Activated naive CD8-positive, alpha-beta T cell treated with anti-CD3 and anti-CD28 coated beads, Interleukin-2, amount 10 ng/mL, durations not matched to agents 7 days and 5 days (primary cell): ENCODE data around the gene IL11RA. TPM values are rescaled to one million over a fixed set of nuclear protein-coding genes. Genes with fewer than 3 reads are reported as not detected.

Experiments used
- ATAC-seq: fragments of 150-1000 bp; cut with Tn5 transposase; one replicate; pipeline ENCODE4 v1.10.0; 2021; ENCODE audit warnings: low read depth, moderate library complexity
- POLR2A ChIA-PET: fragments of 350-600 bp; sonication (Branson Sonifier 250); formaldehyde crosslinking; loops from one replicate; lab custom pipeline; 2021; ENCODE audit warnings: antibody characterized with exemption; lab: Charles Lee
- DNase-seq: peaks from one replicate; pipeline ENCODE4 v3.0.0; 2021
- H3K27ac Mint-ChIP-seq: one replicate; pipeline ENCODE4 v1.8.0; 2022; ENCODE audit warnings: mild to moderate bottlenecking, mixed read lengths
- H3K27me3 Mint-ChIP-seq: one replicate; pipeline ENCODE4 v1.8.0; 2022; ENCODE audit warnings: mild to moderate bottlenecking, moderate library complexity, mixed read lengths
- H3K36me3 Mint-ChIP-seq: one replicate; pipeline ENCODE4 v1.8.0; 2021; ENCODE audit warnings: mild to moderate bottlenecking, mixed read lengths
- H3K4me1 Mint-ChIP-seq: one replicate; pipeline ENCODE4 v1.8.0; 2021; ENCODE audit warnings: mixed read lengths
- H3K4me3 Mint-ChIP-seq: one replicate; pipeline ENCODE4 v1.8.0; 2022; ENCODE audit warnings: mild to moderate bottlenecking, moderate library complexity, mixed read lengths
- H3K9me3 Mint-ChIP-seq: one replicate; pipeline ENCODE4 v1.8.0; 2021; ENCODE audit warnings: mixed read lengths
- total RNA-seq, 2 experiments: library from RNA; stranded (reverse); gene quantifications; one replicate each; pipeline ENCODE4 v1.2.3, GENCODE V29; 2021

Gene IL11RA
- total RNA-seq, 2 experiments from 2014 or later, result 77.0 to 79.1 TPM

DNA sequence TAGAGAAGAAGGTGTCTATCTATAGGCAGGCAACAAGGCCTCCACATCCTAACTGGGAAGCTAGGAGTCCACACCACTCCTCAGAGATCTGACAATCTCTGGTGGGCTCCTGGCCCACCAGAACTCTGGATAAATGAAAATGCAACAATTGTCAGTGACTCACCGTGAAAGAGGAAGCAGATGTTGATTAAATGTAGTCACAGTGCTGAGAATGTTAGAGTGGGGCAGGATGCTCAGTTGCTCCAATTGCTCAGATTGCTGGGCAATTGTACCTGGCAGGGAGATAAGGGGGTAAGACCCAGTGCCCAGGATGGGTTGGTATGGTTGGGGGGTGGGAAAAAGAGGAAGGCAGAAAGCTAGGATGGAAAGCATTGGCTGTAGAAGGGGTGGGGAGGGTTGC lies 34.7 kb downstream of the IL11RA start:
- ATAC-seq (no peak), DNase-seq (no peak)
- Mint-ChIP-seq H3K27ac (no peak overlapping the region), H3K27me3 (no peaks in the 10 kb centered on the region), H3K9me3 (no peaks in the 10 kb centered on the region), H3K4me3 (no peak overlapping the region), H3K36me3 (no peaks in the 10 kb centered on the region), H3K4me1 (no peaks in the 10 kb centered on the region)
- POLR2A ChIA-PET, result no interaction called here

DNA sequence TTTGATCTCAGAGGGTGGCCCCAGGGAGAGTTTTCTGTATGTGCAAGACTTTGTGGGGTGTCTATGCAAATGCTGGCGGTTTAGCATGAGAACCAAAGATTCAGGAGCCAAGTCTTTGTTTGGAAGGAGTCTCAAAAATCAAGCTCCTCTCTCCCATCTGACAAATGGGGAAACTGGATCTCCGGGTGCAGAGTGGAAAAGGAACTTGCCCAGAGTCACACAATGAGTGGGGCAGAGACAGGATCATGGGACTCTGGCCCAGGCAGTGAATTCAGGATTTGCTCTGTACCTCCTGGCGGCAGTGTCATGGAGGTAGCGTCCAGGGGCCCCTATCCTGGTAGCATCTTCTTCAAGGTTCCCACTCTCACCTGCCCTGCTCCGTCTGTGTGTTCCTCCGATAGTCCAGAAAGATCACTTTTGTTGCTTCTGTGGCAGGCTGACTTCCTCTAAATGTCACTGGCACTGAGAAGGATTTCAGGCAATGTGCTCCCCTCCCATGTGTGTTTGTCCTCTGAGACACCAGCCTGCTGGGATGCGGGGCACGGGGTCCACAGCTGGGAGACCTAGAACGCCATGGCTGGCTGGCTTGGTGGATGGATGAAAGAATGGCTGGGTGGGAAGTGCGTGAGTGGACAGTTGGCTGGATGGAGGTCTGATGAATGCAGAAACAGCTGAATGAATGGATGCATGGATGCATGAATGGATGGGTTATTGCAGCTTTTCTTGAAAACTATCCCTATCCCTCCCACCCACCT lies 35.5 kb downstream of the IL11RA start:
- Mint-ChIP-seq H3K27me3 (no peaks in the 10 kb centered on the region), H3K4me1 (no peaks in the 10 kb centered on the region), H3K9me3 (no peaks in the 10 kb centered on the region), H3K4me3 (no peak overlapping the region), H3K27ac (no peak overlapping the region), H3K36me3 (no peaks in the 10 kb centered on the region)
- POLR2A ChIA-PET, result no interaction called here
- ATAC-seq (no peak), DNase-seq (no peak)

GRCh38 chr9:34688329-34689115 lies 36.5 kb downstream of the IL11RA start:
- no peaks in the 10 kb centered on the region for H3K4me1 Mint-ChIP-seq
- no peak for ATAC-seq

DNA sequence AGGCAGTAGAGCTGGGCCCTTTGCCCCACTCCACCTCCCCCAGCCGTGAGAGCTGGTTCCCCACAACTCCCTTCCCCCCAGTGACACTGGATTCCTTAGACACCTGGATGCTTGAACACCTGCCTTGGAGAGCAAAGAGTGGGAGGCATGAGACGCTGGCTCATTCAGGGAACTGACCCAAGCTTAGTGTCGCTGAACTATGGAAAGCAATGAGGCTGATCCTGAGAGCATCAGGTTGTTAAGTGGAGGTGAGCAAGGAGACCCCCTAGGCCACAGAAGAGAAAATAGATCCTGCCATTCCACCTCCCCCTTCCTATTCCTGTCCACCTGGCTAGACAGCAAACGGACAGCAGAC lies 37.1 kb downstream of the IL11RA start:
- Mint-ChIP-seq H3K9me3 (no peaks in the 10 kb centered on the region), H3K36me3 (no peaks in the 10 kb centered on the region), H3K27ac (no peak overlapping the region), H3K4me1 (no peaks in the 10 kb centered on the region), H3K27me3 (no peaks in the 10 kb centered on the region), H3K4me3 (no peak overlapping the region)
- no peak for ATAC-seq
- DNase-seq, result no peak
- POLR2A ChIA-PET, result no interaction called here

More at GRCh38 chr9:34688329-34689115, 36.5 kb downstream of the IL11RA start:
- no peak overlapping the region for H3K4me3 Mint-ChIP-seq
- no peaks in the 10 kb centered on the region for H3K36me3 Mint-ChIP-seq
- no peak for DNase-seq
- POLR2A ChIA-PET, result no interaction called here
- no peaks in the 10 kb centered on the region for H3K27me3 Mint-ChIP-seq
- no peak overlapping the region for H3K27ac Mint-ChIP-seq
- no peaks in the 10 kb centered on the region for H3K9me3 Mint-ChIP-seq

DNA sequence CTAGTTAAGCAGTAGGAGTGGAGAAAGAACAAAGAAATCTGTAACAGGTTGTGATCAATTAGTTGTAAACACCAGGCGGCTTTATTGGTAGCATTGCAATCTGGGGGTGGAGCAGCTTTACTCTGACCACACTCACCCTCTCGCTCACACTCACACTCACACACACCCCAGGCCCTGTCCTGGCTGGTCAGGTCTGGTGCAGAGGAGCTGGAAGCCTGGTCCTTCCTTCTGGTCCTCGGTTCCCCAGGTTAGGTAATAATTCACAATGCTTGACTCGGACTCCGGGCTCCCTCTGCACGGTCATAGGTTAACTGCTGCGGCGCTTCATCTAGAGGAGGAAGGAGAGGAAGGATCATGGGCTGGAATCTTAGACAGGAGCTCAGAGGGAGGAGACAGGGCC lies 37.5 kb downstream of the IL11RA start:
- no peaks in the 10 kb centered on the region for H3K27me3 Mint-ChIP-seq
- H3K36me3 Mint-ChIP-seq, result no peaks in the 10 kb centered on the region
- no peaks in the 10 kb centered on the region for H3K4me1 Mint-ChIP-seq
- H3K27ac Mint-ChIP-seq, result no peak overlapping the region
- DNase-seq, result no peak
- no peak overlapping the region for H3K4me3 Mint-ChIP-seq
- no peaks in the 10 kb centered on the region for H3K9me3 Mint-ChIP-seq
- POLR2A ChIA-PET, result interaction anchor here (0.5 kb wide), 1 partner anchor 1247 kb away, joined by 3 read pairs; no protein-coding TSS in a partner anchor
- ATAC-seq, result no peak

- H3K4me3 Mint-ChIP-seq, result no peak within 1 kb of the TSS
- no peak within 1 kb of the TSS for H3K27ac Mint-ChIP-seq
- DNase-seq (no peak), ATAC-seq (no peak)
- H3K36me3 Mint-ChIP-seq, result no peaks in the 10 kb centered on the region
- no peaks in the 10 kb centered on the region for H3K9me3 Mint-ChIP-seq
- POLR2A ChIA-PET, result no interaction called here
- H3K27me3 Mint-ChIP-seq, result no peaks in the 10 kb centered on the region
- no peaks in the 10 kb centered on the region for H3K4me1 Mint-ChIP-seq
Observed at GRCh38 chr9:34690983-34691935, 39.3 kb downstream of the IL11RA start, which contains the start of gene CCL19. TSS of gene CCL19 (minus strand) at chr9:34691276. CDS start at chr9:34691139, 137 bp downstream.

- no peak for ATAC-seq
- POLR2A ChIA-PET, result no interaction called here
- H3K4me1 Mint-ChIP-seq, result no peaks in the 10 kb centered on the region
- H3K36me3 Mint-ChIP-seq, result no peaks in the 10 kb centered on the region
- H3K27me3 Mint-ChIP-seq, result no peaks in the 10 kb centered on the region
- no peak overlapping the region for H3K4me3 Mint-ChIP-seq
- no peaks in the 10 kb centered on the region for H3K9me3 Mint-ChIP-seq
- no peak overlapping the region for H3K27ac Mint-ChIP-seq
- no peak for DNase-seq
Observed at GRCh38 chr9:34691936-34692315, 39.9 kb downstream of the IL11RA start.

- no peaks in the 10 kb centered on the region for H3K27me3 Mint-ChIP-seq
- no peaks in the 10 kb centered on the region for H3K9me3 Mint-ChIP-seq
- H3K36me3 Mint-ChIP-seq, result no peaks in the 10 kb centered on the region
- no peaks in the 10 kb centered on the region for H3K4me1 Mint-ChIP-seq
- ATAC-seq, result no peak
- H3K27ac Mint-ChIP-seq, result no peak overlapping the region
- no peak overlapping the region for H3K4me3 Mint-ChIP-seq
- no peak for DNase-seq
- POLR2A ChIA-PET, result no interaction called here
Observed at GRCh38 chr9:34693560-34693959, 41.6 kb downstream of the IL11RA start.

DNA sequence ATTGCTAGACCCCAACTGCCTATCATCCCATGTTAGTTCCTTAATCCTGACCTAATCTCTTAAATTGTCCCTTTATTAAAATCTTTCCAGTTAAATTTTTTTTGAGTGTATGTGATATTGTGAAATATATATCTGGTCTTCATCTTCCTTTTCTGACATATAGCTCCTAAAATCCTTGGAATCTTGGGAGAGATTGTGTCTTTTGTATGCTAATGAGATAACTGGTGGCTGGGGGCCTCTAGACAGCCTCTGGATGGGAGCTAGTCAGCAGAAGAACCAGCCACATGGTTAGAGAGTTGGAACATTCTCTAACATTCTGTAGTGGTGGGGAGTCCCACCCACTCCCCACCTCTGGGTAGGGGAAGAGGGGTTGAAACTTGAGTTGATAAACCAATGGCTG lies 42.8 kb downstream of the IL11RA start:
- DNase-seq (no peak), ATAC-seq (no peak)
- no peaks in the 10 kb centered on the region for H3K9me3 Mint-ChIP-seq
- POLR2A ChIA-PET, result no interaction called here
- H3K4me1 Mint-ChIP-seq, result no peaks in the 10 kb centered on the region
- no peak overlapping the region for H3K27ac Mint-ChIP-seq
- H3K4me3 Mint-ChIP-seq, result no peak overlapping the region
- H3K27me3 Mint-ChIP-seq, result peaks cover 4% of the 10 kb centered on the region
- H3K36me3 Mint-ChIP-seq, result no peaks in the 10 kb centered on the region

DNA sequence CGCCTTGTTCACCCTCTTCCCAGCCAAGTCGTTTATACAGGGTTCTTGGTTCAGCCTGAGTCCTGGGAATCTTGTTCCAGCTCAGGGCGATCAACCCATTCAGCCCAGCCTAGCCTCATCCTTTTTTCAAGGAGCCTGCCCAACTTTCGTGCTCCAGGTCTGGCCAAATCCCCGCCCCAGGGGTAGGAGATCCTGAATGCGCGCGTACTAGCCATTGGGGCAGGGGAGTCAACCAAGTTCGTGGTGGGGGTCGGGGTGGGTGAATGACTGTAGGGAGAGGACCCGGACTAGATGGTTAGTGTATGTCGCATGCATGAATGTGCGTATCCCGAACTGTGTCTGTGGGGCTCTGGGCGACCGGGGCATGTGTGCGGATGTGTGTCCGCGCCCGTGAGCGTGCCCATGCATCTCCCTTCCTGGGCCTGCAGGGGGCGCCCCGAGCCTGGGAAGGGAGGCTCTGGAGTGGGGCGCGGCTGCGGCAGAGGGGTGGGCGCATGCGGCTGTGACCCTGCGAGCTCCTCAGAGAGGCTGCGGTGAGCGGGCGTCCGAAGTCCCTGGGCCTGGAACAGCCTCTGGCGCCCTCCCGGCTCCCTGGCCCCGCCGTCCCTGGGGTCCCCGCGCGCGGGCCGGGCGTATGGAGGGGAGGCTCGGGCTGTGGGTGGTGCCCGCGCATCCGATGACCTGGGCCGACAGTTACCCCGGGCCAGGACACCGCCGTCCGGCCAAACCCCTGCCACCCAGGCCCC lies 49.2 kb downstream of the IL11RA start:
- ATAC-seq, result peak; percentile 91
- no peaks in the 10 kb centered on the region for H3K9me3 Mint-ChIP-seq
- H3K27ac Mint-ChIP-seq, result no peak overlapping the region
- H3K4me1 Mint-ChIP-seq, result peaks cover 8% of the 10 kb centered on the region
- H3K36me3 Mint-ChIP-seq, result no peaks in the 10 kb centered on the region
- POLR2A ChIA-PET, result interaction anchor here (0.7 kb wide), 1 partner anchor 32 kb away, joined by 4 read pairs; no protein-coding TSS in a partner anchor
- DNase-seq, result peak; percentile 90
- peaks cover 19% of the 10 kb centered on the region for H3K27me3 Mint-ChIP-seq
- peak overlapping the region; percentile 27 for H3K4me3 Mint-ChIP-seq

DNA sequence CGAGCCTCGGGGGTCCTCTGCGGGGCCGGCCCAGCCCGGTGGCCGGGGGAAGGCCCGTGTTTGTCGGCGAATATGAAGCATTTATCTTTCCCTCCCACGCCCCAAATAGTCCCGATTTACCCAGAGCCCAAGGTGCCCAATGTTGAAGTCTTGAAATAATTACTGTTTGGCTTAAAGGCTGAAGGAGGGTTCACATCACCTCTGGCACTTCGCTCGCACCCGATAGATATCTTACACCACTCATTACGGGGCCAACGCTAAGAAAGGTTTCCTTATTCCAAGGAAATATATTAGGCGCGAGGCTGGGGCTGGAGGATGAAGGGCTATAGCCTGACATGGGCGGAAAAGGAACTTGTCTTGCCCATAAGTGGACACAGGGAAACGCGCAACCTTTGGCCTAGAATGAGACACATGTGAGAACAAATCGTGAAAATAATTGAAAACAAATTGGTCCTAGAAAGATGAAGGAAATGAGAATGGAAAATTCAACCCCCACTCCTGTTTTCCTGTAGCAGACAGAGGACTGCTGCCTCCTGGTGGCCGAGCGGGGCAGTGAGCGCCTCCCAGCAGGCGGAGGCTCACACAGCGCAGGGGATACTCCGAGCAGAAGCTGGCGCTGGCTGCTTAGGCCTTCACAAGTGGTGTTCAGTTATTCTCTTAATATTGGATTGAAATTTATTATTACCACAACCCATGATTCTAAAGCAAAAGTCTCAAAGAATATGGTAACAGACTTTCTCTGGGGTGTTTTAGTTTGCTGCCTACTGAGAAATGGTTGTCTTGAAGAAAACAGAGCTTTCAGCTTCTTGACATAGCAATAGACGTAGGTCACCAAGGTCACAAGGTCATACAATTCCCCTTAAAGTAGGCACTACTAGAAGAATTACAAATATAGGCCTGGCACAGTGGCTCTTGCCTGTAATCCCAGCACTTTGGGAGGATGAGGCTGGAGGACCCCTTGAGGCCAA lies 50.1 kb downstream of the IL11RA start:
- Mint-ChIP-seq H3K27ac (no peak overlapping the region), H3K36me3 (no peaks in the 10 kb centered on the region), H3K4me1 (peaks cover 8% of the 10 kb centered on the region), H3K9me3 (no peaks in the 10 kb centered on the region), H3K27me3 (peaks cover 22% of the 10 kb centered on the region), H3K4me3 (peak overlapping the region; percentile 72)
- DNase-seq, result peak; percentile 82
- peak; percentile 70 for ATAC-seq
- POLR2A ChIA-PET, result no interaction called here

DNA sequence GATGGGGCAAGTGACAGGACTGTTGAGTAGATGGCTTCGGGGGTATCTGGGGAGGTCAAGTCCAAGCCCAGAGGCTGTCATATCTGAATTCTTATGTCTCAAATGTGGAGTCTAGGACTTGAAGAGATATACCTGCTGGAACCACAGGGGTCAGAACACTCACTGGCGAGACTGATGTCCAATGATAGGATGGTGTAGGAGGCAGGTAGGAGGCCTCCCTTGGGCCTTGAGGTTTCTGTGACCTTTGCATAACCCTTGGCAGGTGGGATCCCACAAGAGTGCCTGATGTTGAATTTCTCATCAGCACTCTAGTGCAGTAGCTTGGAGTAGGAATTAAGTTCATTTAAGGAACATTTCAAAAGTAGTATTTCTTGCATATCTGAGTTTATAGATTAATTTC lies 55.1 kb downstream of the IL11RA start:
- Mint-ChIP-seq H3K27me3 (peaks cover 16% of the 10 kb centered on the region), H3K4me1 (peaks cover under 1% of the 10 kb centered on the region), H3K9me3 (no peaks in the 10 kb centered on the region), H3K4me3 (no peak overlapping the region), H3K36me3 (no peaks in the 10 kb centered on the region), H3K27ac (no peak overlapping the region)
- POLR2A ChIA-PET, result no interaction called here
- ATAC-seq, result no peak
- no peak for DNase-seq
